NCI-H146 treated with DMSO at 0.1 percent for 48 hours (cell line): ENCODE data around the gene MAPK12.

Experiments used
- DNase-seq: peaks from one replicate; lab custom pipeline; 2025; ENCODE audit not compliant: unreplicated experiment; lab: John Stamatoyannopoulos, UW

Gene MAPK12

DNA sequence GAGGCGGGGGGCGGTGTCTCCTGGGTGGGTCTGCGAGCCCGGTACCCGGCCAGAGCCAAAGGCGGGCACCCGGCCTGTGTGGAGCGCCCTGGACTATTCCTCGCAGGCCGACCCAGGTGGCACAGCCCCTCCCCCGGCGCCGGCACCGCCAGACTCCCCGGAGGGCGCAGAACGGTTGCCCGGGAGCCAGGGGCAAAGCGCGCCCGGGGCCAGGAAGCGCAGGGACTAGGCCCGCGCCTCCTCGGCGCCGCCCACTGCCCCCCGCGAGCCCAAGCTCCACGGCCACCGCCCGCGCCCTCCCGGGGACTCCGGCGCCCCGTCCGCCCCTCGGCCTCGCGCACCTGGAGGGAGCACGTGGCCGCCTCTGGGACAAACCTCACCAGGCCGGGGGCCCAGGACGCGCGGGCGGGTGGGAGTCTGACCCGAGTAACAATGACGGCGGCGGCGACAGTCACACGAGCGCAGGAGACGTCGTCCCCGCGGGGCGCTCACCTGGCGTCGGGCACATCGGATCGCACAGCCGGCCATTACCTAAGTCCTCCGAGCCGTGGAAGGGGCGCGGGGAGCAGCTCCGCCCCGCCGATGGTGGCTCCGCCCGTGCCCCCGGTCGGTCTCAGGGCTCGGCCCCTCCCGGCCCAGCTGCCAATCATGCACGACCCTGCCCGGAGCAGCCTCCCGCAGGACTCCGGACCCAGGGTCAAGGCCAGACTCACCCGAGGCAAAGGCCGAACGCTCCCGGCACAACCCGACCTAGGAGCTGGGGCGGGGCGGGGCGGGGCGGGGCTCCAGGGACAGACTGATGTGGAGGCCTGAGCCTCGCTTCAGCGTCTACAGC lies 38.5 kb upstream of the MAPK12 start:
- DNase-seq = no peak

DNA sequence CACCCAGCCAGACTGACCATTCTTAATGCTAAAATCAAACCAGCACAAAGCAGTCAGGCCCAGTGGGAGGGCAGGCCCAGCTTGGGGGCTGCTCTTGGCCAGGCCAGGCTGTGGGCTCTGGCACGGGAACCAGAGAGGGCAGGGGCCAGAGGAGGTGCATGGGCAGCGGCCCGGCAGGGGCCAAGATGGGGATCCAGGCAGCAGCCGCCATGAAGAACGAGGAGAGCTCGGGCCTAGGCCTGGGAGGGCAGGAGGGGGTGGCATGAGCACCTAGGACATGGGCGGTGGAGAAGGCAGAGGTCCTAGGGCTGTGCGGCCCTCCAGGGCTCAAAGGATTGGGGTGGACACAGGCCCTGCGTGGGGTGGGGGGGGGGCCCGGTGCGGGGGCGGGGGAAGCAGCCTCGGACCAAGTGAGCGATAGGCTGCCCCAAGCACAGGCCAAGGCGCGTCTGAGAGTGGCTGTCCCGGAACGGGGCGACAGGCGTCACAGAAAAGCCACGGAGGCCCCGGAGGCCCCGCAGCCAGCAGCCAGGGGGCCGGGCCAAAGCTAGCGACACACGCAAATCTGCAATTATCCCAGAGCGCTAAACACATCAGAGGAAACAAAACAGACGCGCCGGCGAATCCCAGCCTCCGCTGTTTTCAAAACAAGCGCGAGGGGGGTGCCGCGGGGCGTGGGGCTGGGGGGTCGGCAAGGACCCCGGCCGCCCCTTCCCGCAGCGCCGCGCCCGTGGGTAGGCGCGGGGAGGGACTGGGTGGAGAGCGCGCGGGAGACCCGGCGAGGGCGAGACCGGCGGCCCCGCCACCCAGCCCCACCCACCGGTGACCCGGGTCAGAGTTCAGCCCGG lies 37.7 kb upstream of the MAPK12 start:
- no peak for DNase-seq

DNA sequence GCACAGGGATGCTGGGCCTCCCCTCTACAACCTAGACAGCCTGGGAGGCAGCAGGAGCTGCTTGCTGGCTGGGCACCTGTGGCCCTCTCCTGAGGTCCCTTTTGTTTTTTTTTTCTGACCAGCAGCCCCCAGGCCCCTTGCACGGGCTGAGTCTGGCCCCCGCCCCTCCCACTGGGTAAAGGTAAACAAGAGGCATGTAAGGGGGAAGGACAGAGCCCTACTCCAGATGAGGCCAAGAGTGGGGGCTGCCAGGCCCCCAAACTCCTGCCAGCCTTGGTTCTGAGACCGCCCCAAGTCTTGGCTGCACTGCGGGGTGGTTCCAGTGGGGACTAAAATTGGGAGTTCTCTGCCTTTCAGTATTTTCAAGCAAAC lies 36.8 kb upstream of the MAPK12 start:
- DNase-seq = no peak

DNA sequence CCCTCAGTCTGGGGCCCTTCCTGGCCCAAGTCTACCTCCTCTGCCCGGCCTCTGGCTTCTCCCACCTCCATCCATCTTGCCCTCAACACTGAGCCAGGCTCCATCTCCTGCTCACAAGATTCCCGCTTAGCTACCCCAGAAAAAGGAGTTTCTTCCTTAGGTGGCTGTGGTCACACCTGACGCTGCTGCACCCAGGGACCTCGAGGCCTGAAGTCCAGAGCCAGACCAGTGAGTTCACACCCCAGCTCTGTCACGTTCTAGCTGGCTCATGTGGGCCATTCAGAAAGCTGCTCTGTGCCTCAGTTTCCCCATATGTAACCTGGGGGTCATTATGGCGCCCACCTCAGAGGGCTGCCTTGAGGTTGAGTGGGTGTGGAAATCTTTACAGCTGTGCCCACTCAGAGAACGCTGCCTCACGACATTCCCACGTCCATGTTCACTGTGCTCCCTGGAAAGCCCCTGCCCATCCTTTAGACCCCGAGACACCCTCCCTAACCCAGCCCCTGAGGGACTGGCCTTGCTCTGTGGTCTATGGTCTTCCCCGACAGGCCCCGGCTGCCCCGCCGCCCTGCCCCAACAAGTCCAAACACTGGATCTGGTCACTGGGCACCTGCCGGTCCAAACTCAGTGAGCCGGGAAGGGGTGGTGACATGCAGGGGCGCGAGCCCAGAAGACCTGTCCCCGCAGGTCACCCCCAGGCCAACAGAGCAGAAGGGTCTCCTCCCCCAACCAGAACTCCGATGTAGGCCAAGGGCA lies 36.2 kb upstream of the MAPK12 start:
- no peak for DNase-seq

DNA sequence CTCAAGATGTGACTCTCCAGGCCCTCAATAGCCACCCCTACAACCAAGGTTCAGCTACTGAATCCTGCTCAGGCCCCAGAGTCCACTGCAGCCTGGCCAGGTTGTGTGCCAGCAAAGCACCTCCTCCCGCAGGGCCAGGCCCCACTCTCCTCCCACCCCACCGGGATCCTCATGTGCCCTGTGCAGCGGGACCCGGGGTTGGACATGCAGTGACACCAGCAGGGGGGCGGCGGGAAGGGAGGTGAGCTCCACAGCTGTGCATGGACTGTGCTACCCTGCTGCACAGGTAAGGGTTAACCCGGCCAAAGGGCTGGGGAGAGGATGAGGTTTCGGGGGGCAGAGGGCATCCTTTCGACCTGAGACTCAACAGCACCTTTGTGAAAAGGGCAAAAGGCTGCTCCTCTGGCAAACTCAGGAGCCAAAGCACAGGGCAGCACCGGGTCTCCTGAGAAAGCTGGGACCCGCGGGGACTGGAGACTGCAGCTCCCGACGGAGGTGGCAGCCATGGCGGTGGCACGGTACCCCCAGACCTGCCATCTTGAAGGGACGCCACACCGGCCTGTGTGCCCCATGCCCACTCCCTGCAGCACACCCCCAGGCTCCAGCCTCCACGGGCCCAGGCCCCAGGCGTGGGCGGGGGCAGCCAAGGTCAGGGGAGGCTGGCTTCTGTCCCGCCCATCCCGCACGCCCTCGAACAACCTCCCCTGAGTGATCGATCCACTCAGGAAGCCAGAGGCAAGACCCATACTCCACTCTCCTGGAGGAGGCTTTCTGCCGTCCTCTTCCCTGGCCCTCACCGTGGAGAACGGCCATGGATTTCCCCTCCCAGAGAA lies 35.4 kb upstream of the MAPK12 start:
- DNase-seq = no peak

DNA sequence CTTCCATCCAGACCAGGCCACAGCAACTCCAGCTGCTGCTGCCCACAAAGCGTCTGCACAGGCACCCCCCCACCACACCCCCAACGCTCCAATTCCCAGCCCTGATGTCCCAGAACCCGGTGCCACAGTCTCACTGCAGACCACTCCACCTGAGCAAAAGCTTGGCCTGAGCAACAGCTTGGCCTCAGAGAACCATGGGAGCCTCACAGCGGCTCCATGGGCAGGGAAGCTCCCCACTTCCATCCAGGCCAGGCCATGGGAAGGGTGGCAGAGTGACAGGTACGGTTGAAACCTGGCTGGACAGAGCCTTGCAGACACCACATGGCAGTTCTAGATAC lies 32.8 kb upstream of the MAPK12 start:
- no peak for DNase-seq

DNA sequence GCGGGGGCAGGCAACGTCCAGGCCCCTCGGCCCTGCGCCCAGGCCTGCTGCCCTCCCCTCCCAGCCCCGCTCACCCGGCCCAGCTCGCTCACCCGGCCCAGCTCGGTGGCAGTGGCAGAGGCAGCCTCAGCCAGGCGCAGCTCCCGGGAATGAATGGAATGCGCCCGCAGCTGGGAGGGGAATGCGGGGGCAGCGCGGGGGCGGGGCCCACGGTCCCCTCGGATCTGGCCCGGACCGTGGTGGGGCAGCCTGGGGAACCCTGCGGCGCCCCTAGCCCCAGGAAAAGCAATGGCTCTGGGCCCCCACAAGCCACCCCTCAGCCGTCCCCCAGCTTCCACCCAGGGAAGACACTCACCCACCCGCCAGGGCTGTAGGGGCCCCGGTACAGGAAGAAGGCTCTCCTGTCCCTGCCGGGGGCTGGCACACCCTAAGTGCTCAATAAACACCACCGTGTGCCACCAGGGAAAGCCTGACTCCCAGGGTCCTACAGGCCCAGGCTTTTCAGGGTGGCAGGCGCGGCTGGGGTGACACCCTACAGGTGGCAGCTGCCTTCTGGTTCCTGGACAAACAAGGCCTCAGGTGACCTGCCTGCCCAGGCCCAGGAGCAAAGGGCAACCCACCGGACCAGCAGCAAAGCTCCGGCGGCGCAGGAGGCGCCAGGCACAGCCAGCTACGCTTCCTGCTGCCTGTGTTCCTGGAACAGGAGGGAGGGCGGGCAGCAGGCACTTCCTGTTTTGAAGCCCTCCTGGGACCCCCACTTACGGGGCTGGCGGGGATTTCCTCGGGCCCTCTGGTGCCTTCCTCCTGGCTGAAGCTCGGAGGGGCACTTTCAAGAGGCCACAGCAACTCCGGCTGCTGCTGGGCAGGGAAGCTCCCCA lies 32.2 kb upstream of the MAPK12 start:
- DNase-seq = no peak

DNA sequence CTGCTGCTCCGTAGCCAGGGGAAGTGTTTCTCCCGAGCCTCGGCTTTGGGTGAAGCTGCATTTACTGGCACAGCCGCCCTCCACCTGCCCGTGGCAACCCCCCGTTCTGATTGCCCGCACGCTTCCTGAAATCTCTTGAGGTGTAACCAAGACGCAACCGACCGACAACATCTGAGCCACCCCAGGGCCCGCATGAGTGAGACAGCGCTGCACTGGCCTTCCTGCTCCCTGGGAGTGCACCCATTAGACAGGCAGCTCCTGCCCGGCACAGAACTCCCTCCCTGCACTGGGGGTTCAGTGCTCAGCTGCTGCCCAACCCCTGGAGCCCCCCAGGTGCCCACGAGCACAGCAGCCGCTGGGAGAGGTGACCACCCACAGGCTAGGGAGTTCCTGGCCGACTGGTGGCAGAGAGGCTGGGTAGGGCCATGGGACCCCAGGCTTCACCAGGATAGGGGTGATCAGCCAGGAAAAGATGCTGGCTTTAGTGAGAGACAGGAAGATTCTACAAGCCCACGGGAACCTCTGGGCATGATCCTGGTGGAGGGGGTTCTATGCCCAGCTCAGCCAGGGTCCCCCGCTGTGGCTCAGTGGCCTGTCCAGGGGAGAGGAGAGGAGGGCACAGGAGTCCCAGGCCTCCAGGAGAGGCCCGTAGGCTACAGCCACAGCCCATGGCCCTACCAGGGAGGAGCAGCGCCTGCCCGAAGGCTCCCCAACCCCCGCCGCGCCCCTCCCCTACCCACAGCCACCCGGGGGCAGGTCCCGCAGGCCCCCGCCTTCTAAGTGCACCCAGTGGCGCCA lies 31.4 kb upstream of the MAPK12 start:
- DNase-seq = no peak

DNA sequence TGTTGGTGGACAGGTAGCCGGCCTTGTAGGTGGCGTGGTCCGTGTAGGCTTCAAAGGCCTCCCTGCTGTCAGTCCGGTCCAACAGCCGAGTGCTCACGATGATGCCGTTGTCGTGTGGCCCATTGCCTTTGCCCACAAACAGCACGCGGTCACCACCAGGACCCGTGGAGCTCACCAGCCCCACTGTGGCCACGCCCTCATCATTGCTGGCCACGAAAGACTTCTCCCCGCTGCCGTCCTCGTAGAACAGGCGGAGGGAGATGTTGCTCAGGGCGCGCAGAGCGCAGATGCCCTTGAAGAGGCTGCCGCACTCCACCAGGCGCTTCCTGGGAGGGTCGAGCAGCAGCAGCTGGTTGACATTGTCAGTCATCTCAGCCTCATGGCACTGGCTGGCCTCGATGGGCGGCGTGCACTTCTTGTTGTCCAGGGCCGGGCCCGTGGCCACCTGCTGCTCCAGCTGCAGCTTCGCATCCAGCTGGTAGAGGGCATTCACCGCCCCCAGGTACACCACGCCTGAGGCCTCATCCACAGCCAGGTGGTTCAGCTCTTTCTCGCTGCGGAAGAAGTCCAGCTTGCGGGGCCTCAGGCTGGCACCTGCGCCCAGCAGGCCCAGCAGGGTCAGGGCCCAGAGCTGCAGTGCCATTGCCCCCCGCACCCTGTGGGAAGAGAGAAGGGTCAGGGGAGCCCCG lies 28.6 kb upstream of the MAPK12 start:
- no peak for DNase-seq

DNA sequence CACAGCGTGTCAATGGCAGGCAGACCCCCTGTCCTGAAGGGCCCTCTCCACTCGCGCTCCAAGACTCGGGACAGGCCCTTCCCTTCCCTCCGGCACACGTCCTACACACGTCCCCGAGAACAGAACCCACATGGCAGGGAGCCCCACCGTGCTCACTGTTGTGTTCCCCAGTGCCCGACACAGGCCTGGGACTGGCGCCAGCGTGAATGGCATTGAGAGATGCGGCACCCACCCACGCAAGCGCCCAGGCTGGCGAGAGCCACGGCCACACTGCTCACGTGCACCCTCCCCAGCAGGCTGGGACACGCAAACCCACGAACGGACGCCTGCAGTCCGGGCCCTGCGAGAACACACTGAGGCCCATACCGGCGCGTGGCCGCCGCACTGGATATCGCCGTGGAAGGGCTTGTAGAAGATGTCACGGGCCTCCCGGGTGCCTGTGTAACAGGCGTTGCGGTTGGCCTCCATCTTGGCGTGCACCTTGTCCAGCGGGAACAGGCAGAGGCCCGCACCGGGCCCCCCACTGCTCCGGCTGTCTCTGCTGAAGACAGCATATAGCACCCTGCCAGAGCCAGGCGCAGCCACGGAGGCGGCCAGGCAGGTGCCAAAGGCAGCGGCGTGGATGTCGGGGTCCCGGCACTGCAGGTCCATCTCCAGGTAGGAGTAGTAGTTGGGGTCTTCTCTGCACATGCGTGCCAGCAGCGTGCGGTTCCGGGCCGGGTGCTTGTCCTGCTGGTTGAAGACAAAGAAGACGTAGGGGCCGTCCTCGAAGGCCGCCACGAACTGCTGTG lies 27.9 kb upstream of the MAPK12 start:
- DNase-seq = no peak

DNA sequence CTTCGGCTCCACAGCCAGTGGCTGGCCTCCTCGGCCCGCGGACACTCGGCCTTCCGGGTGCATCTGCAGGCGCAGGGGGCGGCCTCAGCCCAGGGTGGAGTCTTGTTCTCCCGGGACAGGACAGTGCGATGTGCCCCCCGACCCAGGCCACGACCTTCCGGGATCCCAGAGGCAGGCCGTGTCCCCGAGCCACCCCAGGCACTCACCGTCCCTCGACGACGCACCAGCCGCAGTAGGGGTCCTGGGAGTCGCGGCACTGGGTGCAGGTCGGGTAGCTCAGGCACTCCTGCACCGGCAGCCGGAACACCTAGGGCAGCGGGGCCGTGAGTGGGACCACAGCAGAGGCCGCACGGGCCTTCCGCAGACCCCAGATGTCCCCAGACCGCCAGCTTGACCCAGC lies 26.2 kb upstream of the MAPK12 start:
- DNase-seq = no peak

DNA sequence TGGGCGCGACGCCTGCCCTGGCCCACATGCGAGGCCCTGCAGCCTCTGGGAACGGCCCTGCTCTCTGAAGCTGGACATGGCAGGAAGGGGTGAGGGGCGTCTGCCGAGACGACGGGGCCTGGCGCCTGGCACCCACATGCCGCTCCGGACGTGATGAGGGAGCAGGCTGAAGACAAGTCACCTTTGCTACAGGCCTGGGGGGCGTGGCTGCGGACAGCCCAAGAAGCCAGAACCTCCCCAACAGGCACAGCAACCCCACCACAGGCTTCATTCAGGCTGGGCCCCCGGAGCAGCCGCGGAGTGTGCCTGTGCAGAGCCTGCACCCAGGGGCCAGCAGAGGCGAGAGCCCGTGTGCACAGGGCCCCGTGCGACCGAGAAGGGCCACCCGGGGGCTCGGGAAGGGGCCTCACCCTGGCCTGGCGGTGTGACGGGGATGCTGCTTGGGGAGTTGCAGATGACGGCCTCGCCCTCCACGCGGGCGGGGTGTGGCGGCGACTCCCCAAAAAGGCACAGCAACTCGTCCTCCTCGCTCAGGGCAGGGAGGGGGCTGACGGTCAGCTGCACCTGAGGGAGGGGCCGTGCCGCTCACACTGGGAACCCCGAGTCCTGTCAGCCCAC lies 25.3 kb upstream of the MAPK12 start:
- no peak for DNase-seq

DNA sequence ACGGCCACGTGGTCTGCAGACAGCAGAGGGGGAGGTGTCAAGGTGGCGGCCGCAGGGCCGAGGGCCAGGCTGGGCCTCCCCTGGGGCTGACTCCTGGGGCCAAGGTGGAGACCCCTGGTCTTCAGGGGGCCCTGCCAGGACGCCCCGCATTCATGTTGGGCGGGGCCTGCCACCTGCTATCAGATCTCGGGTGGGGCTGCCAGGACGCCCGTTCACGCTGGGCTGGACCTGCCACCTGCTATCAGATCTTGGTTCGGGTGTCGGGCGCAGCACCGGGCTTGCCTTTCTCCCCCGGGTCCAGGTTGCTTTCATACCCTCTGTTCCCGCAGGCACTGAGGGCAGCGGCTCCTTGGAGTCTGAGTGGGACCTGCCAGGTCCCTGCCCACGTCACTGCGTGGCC lies 24.8 kb upstream of the MAPK12 start:
- DNase-seq = no peak

DNA sequence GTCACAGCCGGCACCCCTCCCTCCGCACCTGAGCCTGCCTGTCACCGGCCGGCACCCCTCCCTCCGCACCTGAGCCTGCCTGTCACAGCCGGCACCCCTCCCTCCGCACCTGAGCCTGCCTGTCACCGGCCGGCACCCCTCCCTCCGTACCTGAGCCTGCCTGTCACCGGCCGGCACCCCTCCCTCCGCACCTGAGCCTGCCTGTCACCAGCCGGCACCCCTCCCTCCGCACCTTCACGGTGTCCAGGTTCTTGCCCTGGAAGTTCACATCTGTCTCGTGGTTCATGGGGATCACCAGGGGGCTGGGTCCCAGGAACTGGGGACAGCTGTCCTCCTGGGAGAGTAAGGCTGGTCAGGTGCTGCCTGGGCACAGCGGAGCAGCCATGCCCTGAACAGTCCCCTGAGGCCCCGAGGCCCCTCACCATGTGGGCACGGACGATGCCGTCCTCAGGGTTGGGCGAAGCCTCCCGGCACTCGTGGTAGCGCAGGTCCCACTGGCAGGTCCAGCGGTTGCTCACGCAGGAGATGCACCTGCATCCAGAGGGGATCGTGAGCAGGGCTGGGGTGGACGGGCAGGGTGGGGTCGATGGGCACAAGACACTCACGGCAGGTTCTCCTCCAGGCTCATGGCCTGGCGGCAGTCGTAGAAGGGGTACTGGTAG lies 24.2 kb upstream of the MAPK12 start:
- no peak for DNase-seq

DNA sequence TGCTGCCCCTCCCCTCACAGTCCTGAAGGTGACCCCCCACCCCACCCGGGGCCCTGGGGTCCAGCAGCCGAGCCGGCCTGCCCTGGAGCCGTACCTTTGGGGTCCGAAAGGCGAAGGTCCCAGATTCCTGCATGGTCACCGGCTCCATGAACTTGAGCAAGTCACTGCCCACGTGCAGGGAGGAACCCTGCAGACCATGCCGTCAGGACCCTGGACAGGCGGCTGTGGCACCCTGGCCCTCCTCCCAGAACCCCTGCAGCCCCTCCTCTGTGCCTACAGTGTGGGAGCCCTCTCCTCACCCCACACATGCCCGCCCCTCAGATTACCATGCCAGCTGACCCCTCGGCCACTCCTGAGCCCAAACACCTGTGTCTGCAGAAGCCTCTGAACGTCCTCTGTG lies 23.0 kb upstream of the MAPK12 start:
- no peak for DNase-seq

DNA sequence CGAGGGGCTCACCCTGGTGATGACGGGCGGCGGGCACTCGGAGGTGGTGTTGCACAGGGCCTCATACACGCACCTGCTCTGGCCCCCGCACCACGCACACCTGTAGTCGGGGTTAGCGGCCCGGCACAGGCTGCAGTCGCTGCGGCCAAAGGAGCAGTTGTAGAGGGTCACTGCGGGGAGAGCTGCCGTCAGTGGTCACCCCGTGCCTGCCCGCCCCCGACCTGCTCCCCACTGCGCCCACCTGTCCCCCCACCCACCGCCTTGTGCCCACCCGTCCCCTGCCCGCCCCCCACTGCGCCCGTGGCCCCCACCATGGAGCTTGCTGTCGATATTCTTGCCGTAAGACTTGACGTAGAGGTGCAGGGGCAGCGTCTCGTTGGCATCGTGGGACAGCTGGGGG lies 22.3 kb upstream of the MAPK12 start:
- DNase-seq = no peak
